H1 (cell line): ENCODE data around the gene TNFAIP1. TPM values are rescaled to one million over a fixed set of nuclear protein-coding genes. Genes with fewer than 3 reads are reported as not detected.

ENCODE experiments used
- ATF3 ChIP-seq: IDR thresholded peaks from 2 replicates; pipeline ENCODE4 v1.6.1; 2011; ENCODE audit warnings: low read depth, mild to moderate bottlenecking, low read length; ENCODE audit not compliant: insufficient read depth
- CEBPB ChIP-seq: IDR thresholded peaks from 2 replicates; pipeline ENCODE4 v1.6.1; 2012; ENCODE audit warnings: low read depth, low read length
- CHD2 ChIP-seq: IDR thresholded peaks from 2 replicates; pipeline ENCODE4 v1.6.1; 2012; ENCODE audit warnings: low read length, improper control_type of control experiment
- SIN3A ChIP-seq, 2 experiments: IDR thresholded peaks in 1 of 2; conservative IDR thresholded peaks in 1 of 2; 2 replicates each; pipeline ENCODE4 v1.6.1; 2011 to 2012; ENCODE audit warnings: low read length in 2 of 2, improper control_type of control experiment in 1 of 2, low read depth in 1 of 2, mild to moderate bottlenecking in 1 of 2
- SIRT6 ChIP-seq: IDR thresholded peaks from one replicate; pipeline ENCODE4 v1.7.1; 2012; ENCODE audit warnings: low read length, inconsistent platforms
- SUZ12 ChIP-seq: fragments of 200-600 bp; sonication (generic); IDR thresholded peaks from 2 replicates; pipeline ENCODE4 v1.6.1; 2012; ENCODE audit warnings: mild to moderate bottlenecking, inconsistent platforms, low read length, moderate library complexity, mixed read lengths
- polyA plus RNA-seq, 7 experiments: library from polyadenylated mRNA; depleted of rRNA in 3 of 7; stranded (reverse) in 5 of 7; unstranded in 2 of 7; fragments of >200 nt in 5 of 7; fragments of 200-250 nt in 2 of 7; gene quantifications; 1 replicate in 5 of 7; 2 replicates in 1 of 7; 4 replicates in 1 of 7; pipeline versions ENCODE4 v1.2.1 to v1.2.3, GENCODE V29; 2011 to 2013; ENCODE audit warnings: missing spikeins in 2 of 7, mixed read lengths in 2 of 7
- total RNA-seq: library from RNA; stranded (reverse); fragmentation: NEBNext Ultra II Directional; extraction: Animal tissue kit (Norgen Biotek cat#: 25700); gene quantifications from 2 replicates; pipeline ENCODE4 v1.2.1, GENCODE V29; 2021

TNFAIP1 gene
- total and polyA plus RNA-seq, 2 of the 8 experiments (the other 6 are each of a cell fraction or from before 2014, with no cell fraction given) = 16.9 to 19.5 TPM

GRCh38 chr17:28385406-28385805 is 49.8 kb downstream of the TNFAIP1 start (continued):
- TF ChIP-seq SIN3A (conservative IDR thresholded peaks at IDR 0.05 in 1 of 2, IDR thresholded peaks at IDR 0.05 in 1 of 2; ENCODE audit: low read depth in 1 of 2, low read length in 2 of 2) (no peak), CEBPB (no peak), ATF3 (no peak), SIRT6 (no peak), CHD2 (no peak), SUZ12 (no peak)
